Fibroblast of lung (primary cell): ENCODE data around the gene ATG5.

Source experiments
- CTCF ChIP-seq, 2 donors: IDR thresholded peaks in 1 of 2; conservative IDR thresholded peaks in 1 of 2; 1 replicate in 1 of 2; 2 replicates in 1 of 2; pipeline ENCODE4 v1.5.1; 2011 to 2012; ENCODE audit warnings: low read length in 2 of 2, control low read depth in 1 of 2, inconsistent platforms in 1 of 2, low read depth in 1 of 2, mild to moderate bottlenecking in 1 of 2
- EZH2 ChIP-seq: IDR thresholded peaks from 2 replicates; pipeline ENCODE4 v1.5.1; 2012; ENCODE audit warnings: low read length, control low read depth, mild to moderate bottlenecking; ENCODE audit errors: missing control alignments

GRCh38 chr6:106243261-106243660 lies 82.3 kb downstream of the ATG5 start:
- TF ChIP-seq CTCF (conservative IDR thresholded peaks at IDR 0.05 in 1 of 2, IDR thresholded peaks at IDR 0.05 in 1 of 2; ENCODE audit: low read depth in 1 of 2, low read length in 2 of 2) (no peak), EZH2 (no peak)
